GM23338 (cell line): Measurements from ENCODE around the gene AKIRIN2. TPM values are rescaled to one million over a fixed set of nuclear protein-coding genes. Genes with fewer than 3 reads are reported as not detected.

Experiments
- ATAC-seq: fragments of 200-7000 bp; cut with Tn5 transposase; 3 replicates; pipeline ENCODE4 v1.9.1; 2020
- DNase-seq: peaks from one replicate; pipeline ENCODE4 v3.0.0-alpha.2; 2015; ENCODE audit warnings: low spot score
- H2AFZ ChIP-seq: fragments of 200-600 bp; sonication (generic); 2 replicates; pipeline ENCODE4 v1.8.0; 2016; ENCODE audit warnings: antibody characterized with exemption, mild to moderate bottlenecking, moderate library complexity
- H3F3A ChIP-seq: fragments of 200-600 bp; sonication (generic); replicated peaks from 2 replicates; pipeline ENCODE4 v1.8.0; 2017; ENCODE audit warnings: antibody characterized with exemption, mixed run types, low read depth
- H3K27ac ChIP-seq: fragments of 200-600 bp; sonication (generic); 2 replicates; pipeline ENCODE4 v1.6.1; 2016; ENCODE audit warnings: low read depth
- H3K27me3 ChIP-seq: fragments of 200-600 bp; sonication (generic); 2 replicates; pipeline ENCODE4 v1.8.0; 2016; ENCODE audit warnings: mild to moderate bottlenecking, mixed run types, moderate library complexity; ENCODE audit not compliant: insufficient read depth
- H3K36me3 ChIP-seq: fragments of 200-600 bp; sonication (generic); 2 replicates; pipeline ENCODE4 v1.8.0; 2016; ENCODE audit warnings: mild to moderate bottlenecking; ENCODE audit not compliant: insufficient read depth
- H3K4me1 ChIP-seq: fragments of 200-600 bp; sonication (generic); 2 replicates; pipeline ENCODE4 v1.8.0; 2016; ENCODE audit warnings: mild to moderate bottlenecking, moderate library complexity; ENCODE audit not compliant: insufficient read depth
- H3K4me2 ChIP-seq: fragments of 200-600 bp; sonication (generic); 2 replicates; pipeline ENCODE4 v1.7.1; 2017; ENCODE audit warnings: mixed run types
- H3K4me3 ChIP-seq: fragments of 200-600 bp; sonication (generic); 2 replicates; pipeline ENCODE4 v1.6.1; 2016; ENCODE audit warnings: mixed run types
- H3K79me2 ChIP-seq: fragments of 200-600 bp; sonication (generic); replicated peaks from 2 replicates; pipeline ENCODE4 v1.8.0; 2017; ENCODE audit warnings: mild to moderate bottlenecking; ENCODE audit not compliant: insufficient read depth
- H3K9me2 ChIP-seq: fragments of 200-600 bp; sonication (generic); 2 replicates; pipeline ENCODE4 v1.8.0; 2017; ENCODE audit not compliant: insufficient read depth
- H4K20me1 ChIP-seq: fragments of 200-600 bp; sonication (generic); replicated peaks from 2 replicates; pipeline ENCODE4 v1.8.0; 2017; ENCODE audit warnings: mild to moderate bottlenecking; ENCODE audit not compliant: insufficient read depth
- H3K27ac Mint-ChIP-seq: 2 replicates; pipeline ENCODE4 v1.8.0; 2020; ENCODE audit warnings: inconsistent platforms, mild to moderate bottlenecking, moderate library complexity, mixed read lengths
- H3K27me3 Mint-ChIP-seq: 3 replicates; pipeline ENCODE4 v1.8.0; 2022; ENCODE audit warnings: low read depth, mild to moderate bottlenecking, moderate library complexity, mixed read lengths, inconsistent platforms; ENCODE audit not compliant: insufficient read depth, poor library complexity
- H3K36me3 Mint-ChIP-seq: 3 replicates; pipeline ENCODE4 v1.8.0; 2021; ENCODE audit warnings: low read depth, mild to moderate bottlenecking, inconsistent platforms, moderate library complexity, mixed read lengths
- H3K4me1 Mint-ChIP-seq: 3 replicates; pipeline ENCODE4 v1.8.0; 2020; ENCODE audit warnings: mild to moderate bottlenecking, inconsistent platforms, mixed read lengths
- H3K4me3 Mint-ChIP-seq: 3 replicates; pipeline ENCODE4 v1.8.0; 2021; ENCODE audit warnings: moderate library complexity, mild to moderate bottlenecking, inconsistent platforms, mixed read lengths
- H3K9me3 Mint-ChIP-seq: 3 replicates; pipeline ENCODE4 v1.8.0; 2020; ENCODE audit warnings: moderate library complexity, mild to moderate bottlenecking, inconsistent platforms, mixed read lengths
- ETS1 ChIP-seq: IDR thresholded peaks from 2 replicates; pipeline ENCODE4 v1.6.1; 2016; ENCODE audit warnings: antibody characterized with exemption
- EZH2 ChIP-seq: fragments of 200-600 bp; sonication (generic); IDR thresholded peaks from one replicate; pipeline ENCODE4 v1.8.0; 2017; ENCODE audit warnings: antibody characterized with exemption, mild to moderate bottlenecking, low read depth; ENCODE audit not compliant: unreplicated experiment
- NANOG ChIP-seq: IDR thresholded peaks from 2 replicates; pipeline ENCODE4 v1.6.1; 2016; ENCODE audit warnings: antibody characterized with exemption, borderline replicate concordance
- POLR2AphosphoS5 ChIP-seq: IDR thresholded peaks from 2 replicates; pipeline ENCODE4 v1.6.1; 2016; ENCODE audit warnings: antibody characterized with exemption, low read depth
- ZNF114 ChIP-seq: fragments of 250-450 bp; sonication (Bioruptor Pico); IDR thresholded peaks from 2 replicates; pipeline ENCODE4 v1.5.0; 2020; ENCODE audit warnings: mild to moderate bottlenecking, moderate library complexity
- polyA plus RNA-seq: library from polyadenylated mRNA; unstranded; fragments of >200 nt; fragmentation: Nextera tagmentation; extraction: Ambion mirVana; gene quantifications from 2 replicates; pipeline ENCODE4 v1.2.1, GENCODE V29; 2016
- total RNA-seq: library from RNA; depleted of rRNA; stranded (reverse); fragments of >200 nt; shearing (Covaris generic); gene quantifications from 2 replicates; pipeline ENCODE4 v1.2.3, GENCODE V29; 2014
- TF ChIP-seq, protein P1 (sequence below), 2 experiments: fragments of 200-600 bp in 1 of 2; sonication (generic) in 1 of 2; conservative IDR thresholded peaks; 2 replicates each; pipeline versions ENCODE4 v1.5.1 to v1.6.1; 2016 to 2017; ENCODE audit warnings: antibody characterized with exemption in 2 of 2, low read depth in 2 of 2, mild to moderate bottlenecking in 2 of 2, moderate library complexity in 1 of 2
- TF ChIP-seq, protein P2 (sequence below): fragments of 250-450 bp; sonication (Bioruptor Pico); IDR thresholded peaks from 2 replicates; pipeline ENCODE4 v1.5.0; 2020; ENCODE audit warnings: mild to moderate bottlenecking, moderate library complexity

Gene AKIRIN2
- total and polyA plus RNA-seq, 2 experiments from 2014 or later: 62.1 to 98.1 TPM

DNA sequence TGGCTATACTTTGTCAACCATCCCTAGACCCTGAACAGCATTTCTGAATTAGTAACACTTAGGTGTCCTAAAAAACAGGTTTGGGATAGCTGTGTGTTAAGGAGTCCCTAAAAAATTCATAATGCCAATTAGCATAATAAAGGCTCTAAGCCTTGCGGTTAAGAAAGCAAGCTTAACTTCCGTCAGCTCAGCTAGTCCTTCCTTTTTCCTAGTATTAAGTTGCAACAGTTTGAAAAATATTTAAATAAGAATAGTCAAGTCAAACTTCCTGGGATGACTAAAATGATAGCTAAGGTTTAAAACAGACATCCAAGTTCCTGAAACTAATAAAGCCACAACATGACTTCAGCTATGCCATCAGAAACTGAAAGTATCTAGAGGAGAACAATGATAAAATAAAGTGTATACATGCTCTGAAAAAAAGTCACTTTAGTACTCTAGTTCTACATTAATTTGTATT, 3.5 kb downstream of the AKIRIN2 start:
- Histone ChIP-seq H3K27ac (peak overlapping the region; percentile 11; the same call in 1 of the 2 replicates), H3K79me2 (peaks cover 84% of the 10 kb centered on the region), H3K9me2 (no peaks in the 10 kb centered on the region), H2AFZ (no peak overlapping the region), H3K36me3 (no peaks in the 10 kb centered on the region), H4K20me1 (peaks cover 52% of the 10 kb centered on the region), H3K4me1 (peaks cover 40% of the 10 kb centered on the region), H3K27me3 (no peaks in the 10 kb centered on the region), H3K4me2 (peak overlapping the region; percentile 89), H3K4me3 (peak overlapping the region; percentile 85), H3F3A (no peaks in the 10 kb centered on the region; the same call in 1 of the 2 replicates)
- H3K4me3 Mint-ChIP-seq: peak overlapping the region; percentile 99
- ATAC-seq (no peak), DNase-seq (peak; percentile 62)
- peaks cover 9% of the 10 kb centered on the region for H3K27me3 Mint-ChIP-seq
- peak; percentile 69; the same call in 1 of the 2 replicates for TF ChIP-seq NANOG
- TF ChIP-seq, protein P1, sequence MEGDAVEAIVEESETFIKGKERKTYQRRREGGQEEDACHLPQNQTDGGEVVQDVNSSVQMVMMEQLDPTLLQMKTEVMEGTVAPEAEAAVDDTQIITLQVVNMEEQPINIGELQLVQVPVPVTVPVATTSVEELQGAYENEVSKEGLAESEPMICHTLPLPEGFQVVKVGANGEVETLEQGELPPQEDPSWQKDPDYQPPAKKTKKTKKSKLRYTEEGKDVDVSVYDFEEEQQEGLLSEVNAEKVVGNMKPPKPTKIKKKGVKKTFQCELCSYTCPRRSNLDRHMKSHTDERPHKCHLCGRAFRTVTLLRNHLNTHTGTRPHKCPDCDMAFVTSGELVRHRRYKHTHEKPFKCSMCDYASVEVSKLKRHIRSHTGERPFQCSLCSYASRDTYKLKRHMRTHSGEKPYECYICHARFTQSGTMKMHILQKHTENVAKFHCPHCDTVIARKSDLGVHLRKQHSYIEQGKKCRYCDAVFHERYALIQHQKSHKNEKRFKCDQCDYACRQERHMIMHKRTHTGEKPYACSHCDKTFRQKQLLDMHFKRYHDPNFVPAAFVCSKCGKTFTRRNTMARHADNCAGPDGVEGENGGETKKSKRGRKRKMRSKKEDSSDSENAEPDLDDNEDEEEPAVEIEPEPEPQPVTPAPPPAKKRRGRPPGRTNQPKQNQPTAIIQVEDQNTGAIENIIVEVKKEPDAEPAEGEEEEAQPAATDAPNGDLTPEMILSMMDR (conservative IDR thresholded peaks at IDR 0.05; ENCODE audit: low read depth in 2 of 2): no peak
- TF ChIP-seq ETS1: peak; percentile 23; the same call in 1 of the 2 replicates
- peaks cover 18% of the 10 kb centered on the region for H3K36me3 Mint-ChIP-seq
- no peak overlapping the region for H3K27ac Mint-ChIP-seq
- peaks cover 6% of the 10 kb centered on the region for H3K9me3 Mint-ChIP-seq
- H3K4me1 Mint-ChIP-seq: peaks cover 33% of the 10 kb centered on the region

GRCh38 chr6:87697581-87698546, 4.2 kb downstream of the AKIRIN2 start:
- H3K4me3 ChIP-seq: peak overlapping the region; percentile 85
- Mint-ChIP-seq H3K4me1 (peaks cover 38% of the 10 kb centered on the region), H3K4me3 (peak overlapping the region; percentile 99), H3K9me3 (peaks cover 6% of the 10 kb centered on the region), H3K27ac (peak overlapping the region; percentile 50), H3K27me3 (peaks cover 9% of the 10 kb centered on the region), H3K36me3 (peaks cover 18% of the 10 kb centered on the region)
- H3K27me3 ChIP-seq: no peaks in the 10 kb centered on the region
- peak overlapping the region; percentile 89 for H3K4me2 ChIP-seq
- H3K4me1 ChIP-seq: peaks cover 40% of the 10 kb centered on the region
- H3K9me2 ChIP-seq: no peaks in the 10 kb centered on the region
- H3K79me2 ChIP-seq: peaks cover 92% of the 10 kb centered on the region
- ATAC-seq (no peak), DNase-seq (no peak)
- no peaks in the 10 kb centered on the region for H3K36me3 ChIP-seq
- H3F3A ChIP-seq: no peaks in the 10 kb centered on the region; the same call in 1 of the 2 replicates
- no peak overlapping the region for H2AFZ ChIP-seq
- peaks cover 59% of the 10 kb centered on the region for H4K20me1 ChIP-seq
- H3K27ac ChIP-seq: no peak overlapping the region; the same call in 1 of the 2 replicates
- TF ChIP-seq, protein P2, sequence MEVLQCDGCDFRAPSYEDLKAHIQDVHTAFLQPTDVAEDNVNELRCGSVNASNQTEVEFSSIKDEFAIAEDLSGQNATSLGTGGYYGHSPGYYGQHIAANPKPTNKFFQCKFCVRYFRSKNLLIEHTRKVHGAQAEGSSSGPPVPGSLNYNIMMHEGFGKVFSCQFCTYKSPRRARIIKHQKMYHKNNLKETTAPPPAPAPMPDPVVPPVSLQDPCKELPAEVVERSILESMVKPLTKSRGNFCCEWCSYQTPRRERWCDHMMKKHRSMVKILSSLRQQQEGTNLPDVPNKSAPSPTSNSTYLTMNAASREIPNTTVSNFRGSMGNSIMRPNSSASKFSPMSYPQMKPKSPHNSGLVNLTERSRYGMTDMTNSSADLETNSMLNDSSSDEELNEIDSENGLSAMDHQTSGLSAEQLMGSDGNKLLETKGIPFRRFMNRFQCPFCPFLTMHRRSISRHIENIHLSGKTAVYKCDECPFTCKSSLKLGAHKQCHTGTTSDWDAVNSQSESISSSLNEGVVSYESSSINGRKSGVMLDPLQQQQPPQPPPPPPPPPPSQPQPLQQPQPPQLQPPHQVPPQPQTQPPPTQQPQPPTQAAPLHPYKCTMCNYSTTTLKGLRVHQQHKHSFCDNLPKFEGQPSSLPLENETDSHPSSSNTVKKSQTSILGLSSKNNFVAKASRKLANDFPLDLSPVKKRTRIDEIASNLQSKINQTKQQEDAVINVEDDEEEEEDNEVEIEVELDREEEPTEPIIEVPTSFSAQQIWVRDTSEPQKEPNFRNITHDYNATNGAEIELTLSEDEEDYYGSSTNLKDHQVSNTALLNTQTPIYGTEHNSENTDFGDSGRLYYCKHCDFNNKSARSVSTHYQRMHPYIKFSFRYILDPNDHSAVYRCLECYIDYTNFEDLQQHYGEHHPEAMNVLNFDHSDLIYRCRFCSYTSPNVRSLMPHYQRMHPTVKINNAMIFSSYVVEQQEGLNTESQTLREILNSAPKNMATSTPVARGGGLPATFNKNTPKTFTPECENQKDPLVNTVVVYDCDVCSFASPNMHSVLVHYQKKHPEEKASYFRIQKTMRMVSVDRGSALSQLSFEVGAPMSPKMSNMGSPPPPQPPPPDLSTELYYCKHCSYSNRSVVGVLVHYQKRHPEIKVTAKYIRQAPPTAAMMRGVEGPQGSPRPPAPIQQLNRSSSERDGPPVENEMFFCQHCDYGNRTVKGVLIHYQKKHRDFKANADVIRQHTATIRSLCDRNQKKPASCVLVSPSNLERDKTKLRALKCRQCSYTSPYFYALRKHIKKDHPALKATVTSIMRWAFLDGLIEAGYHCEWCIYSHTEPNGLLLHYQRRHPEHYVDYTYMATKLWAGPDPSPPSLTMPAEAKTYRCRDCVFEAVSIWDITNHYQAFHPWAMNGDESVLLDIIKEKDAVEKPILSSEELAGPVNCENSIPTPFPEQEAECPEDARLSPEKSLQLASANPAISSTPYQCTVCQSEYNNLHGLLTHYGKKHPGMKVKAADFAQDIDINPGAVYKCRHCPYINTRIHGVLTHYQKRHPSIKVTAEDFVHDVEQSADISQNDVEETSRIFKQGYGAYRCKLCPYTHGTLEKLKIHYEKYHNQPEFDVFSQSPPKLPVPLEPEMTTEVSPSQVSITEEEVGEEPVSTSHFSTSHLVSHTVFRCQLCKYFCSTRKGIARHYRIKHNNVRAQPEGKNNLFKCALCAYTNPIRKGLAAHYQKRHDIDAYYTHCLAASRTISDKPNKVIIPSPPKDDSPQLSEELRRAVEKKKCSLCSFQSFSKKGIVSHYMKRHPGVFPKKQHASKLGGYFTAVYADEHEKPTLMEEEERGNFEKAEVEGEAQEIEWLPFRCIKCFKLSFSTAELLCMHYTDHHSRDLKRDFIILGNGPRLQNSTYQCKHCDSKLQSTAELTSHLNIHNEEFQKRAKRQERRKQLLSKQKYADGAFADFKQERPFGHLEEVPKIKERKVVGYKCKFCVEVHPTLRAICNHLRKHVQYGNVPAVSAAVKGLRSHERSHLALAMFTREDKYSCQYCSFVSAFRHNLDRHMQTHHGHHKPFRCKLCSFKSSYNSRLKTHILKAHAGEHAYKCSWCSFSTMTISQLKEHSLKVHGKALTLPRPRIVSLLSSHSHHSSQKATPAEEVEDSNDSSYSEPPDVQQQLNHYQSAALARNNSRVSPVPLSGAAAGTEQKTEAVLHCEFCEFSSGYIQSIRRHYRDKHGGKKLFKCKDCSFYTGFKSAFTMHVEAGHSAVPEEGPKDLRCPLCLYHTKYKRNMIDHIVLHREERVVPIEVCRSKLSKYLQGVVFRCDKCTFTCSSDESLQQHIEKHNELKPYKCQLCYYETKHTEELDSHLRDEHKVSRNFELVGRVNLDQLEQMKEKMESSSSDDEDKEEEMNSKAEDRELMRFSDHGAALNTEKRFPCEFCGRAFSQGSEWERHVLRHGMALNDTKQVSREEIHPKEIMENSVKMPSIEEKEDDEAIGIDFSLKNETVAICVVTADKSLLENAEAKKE (CRISPR knock-in tag): no peak
- TF ChIP-seq ZNF114 (no peak), EZH2 (no peak), NANOG (no peak), POLR2AphosphoS5 (no peak)
- TF ChIP-seq, protein P1 (conservative IDR thresholded peaks at IDR 0.05; ENCODE audit: low read depth in 2 of 2): no peak
